ENCODE results near the gene ABHD2.
"Not testable (repeated sequence)": the region's sequence is repeated elsewhere in the genome, so short reads cannot be mapped to it uniquely, and the experiment has no call there.

Gene ABHD2

GRCh38 chr15:89230277-89230676 is 142.0 kb downstream of the ABHD2 start:
- no peak overlapping the region for H3K27ac Mint-ChIP-seq
- H3K4me1 Mint-ChIP-seq (ENCODE audit: low read depth): no peaks in the 10 kb centered on the region
- H3K4me3 Mint-ChIP-seq: no peak overlapping the region
- H3K27me3 Mint-ChIP-seq: peaks cover 3% of the 10 kb centered on the region
- H3K9me3 Mint-ChIP-seq (ENCODE audit: low read depth): no peaks in the 10 kb centered on the region
- no peaks in the 10 kb centered on the region for H3K36me3 Mint-ChIP-seq

DNA sequence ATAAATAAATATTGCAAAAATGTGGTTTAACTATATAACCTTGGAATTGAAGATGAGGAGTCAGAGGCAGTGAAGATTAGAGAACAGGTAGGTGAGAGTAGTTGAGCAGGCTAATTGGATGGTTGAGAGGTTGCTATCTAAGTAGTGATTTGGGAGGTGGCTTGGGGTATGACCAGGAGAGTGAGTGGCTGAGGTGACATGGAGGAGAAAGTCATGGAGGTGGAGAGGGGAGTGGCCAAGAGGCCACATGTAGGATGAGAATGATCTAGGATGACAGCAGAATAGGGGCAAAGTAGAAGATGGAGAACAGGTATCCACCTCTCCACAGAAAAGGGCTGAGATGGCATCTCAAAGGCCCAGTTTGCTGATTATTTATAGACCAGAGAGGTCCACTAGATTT is 143.6 kb downstream of the ABHD2 start:
- no peak overlapping the region for H3K27ac Mint-ChIP-seq
- peaks cover 2% of the 10 kb centered on the region for H3K27me3 Mint-ChIP-seq

GRCh38 chr15:89239883-89240810 is 151.9 kb downstream of the ABHD2 start:
- H3K27me3 Mint-ChIP-seq; H3K27ac Mint-ChIP-seq; H3K9me3 Mint-ChIP-seq (ENCODE audit: low read depth); H3K36me3 Mint-ChIP-seq; H3K4me3 Mint-ChIP-seq: not testable (repeated sequence)
- H3K4me1 Mint-ChIP-seq (ENCODE audit: low read depth): peaks cover 17% of the 10 kb centered on the region

More for the DNA sequence above, 143.6 kb downstream of the ABHD2 start:
- no peaks in the 10 kb centered on the region for H3K36me3 Mint-ChIP-seq
- no peak overlapping the region for H3K4me3 Mint-ChIP-seq
- no peaks in the 10 kb centered on the region for H3K4me1 Mint-ChIP-seq (ENCODE audit: low read depth)
- no peaks in the 10 kb centered on the region for H3K9me3 Mint-ChIP-seq (ENCODE audit: low read depth)

DNA sequence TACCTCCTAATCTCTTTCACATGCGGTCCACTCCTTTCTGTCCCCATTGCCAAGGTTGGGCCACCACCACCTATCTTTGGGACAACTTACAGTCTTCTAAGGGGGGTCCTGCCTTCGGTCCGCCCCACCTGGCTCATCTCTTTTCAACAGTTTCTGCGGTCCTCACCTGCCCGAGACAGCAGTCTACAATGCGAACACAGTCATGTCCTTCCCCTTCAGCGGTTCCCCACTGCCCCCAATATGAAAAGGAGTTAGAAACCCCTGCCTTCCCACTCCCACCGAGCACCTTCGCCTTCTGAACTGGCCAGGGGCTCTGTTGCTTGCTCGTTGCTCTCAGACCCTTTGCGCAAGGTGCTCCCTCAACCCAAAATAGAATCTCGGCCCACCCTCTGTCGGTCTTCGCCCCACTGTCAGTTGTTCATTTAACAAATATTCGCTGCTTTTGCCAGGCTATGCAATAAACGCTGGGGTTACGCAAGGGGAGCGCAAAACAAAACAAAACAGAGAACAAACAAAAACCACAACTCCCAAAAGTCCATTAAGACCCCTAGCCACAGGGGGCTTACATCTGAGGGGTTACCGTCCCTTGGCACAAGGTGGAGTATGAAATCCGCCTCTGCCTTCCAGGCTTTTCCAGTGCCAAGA is 154.9 kb downstream of the ABHD2 start:
- H3K27me3 Mint-ChIP-seq: no peaks in the 10 kb centered on the region
- H3K27ac Mint-ChIP-seq: peak overlapping the region; percentile 87
- H3K4me3 Mint-ChIP-seq: peak overlapping the region; percentile 96
- H3K4me1 Mint-ChIP-seq (ENCODE audit: low read depth): peaks cover 23% of the 10 kb centered on the region
- peaks cover 1% of the 10 kb centered on the region for H3K36me3 Mint-ChIP-seq
- no peaks in the 10 kb centered on the region for H3K9me3 Mint-ChIP-seq (ENCODE audit: low read depth)

- H3K27ac Mint-ChIP-seq: peak within 1 kb of the TSS; percentile 87
- H3K27me3 Mint-ChIP-seq: no peaks in the 10 kb centered on the region
- peaks cover 7% of the 10 kb centered on the region for H3K36me3 Mint-ChIP-seq
- no peaks in the 10 kb centered on the region for H3K9me3 Mint-ChIP-seq (ENCODE audit: low read depth)
- H3K4me1 Mint-ChIP-seq (ENCODE audit: low read depth): peaks cover 23% of the 10 kb centered on the region
- peak within 1 kb of the TSS; percentile 96 for H3K4me3 Mint-ChIP-seq
These were observed 155.7 kb downstream of the ABHD2 start, which contains the start of gene FANCI for GRCh38 chr15:89243691-89244573. Gene FANCI (plus strand): TSS chr15:89243979. CDS start chr15:89247648, 3,669 bp downstream.

- Mint-ChIP-seq H3K4me3 (peak overlapping the region; percentile 96), H3K27ac (peak overlapping the region; percentile 87), H3K9me3 (ENCODE audit: low read depth) (no peaks in the 10 kb centered on the region), H3K27me3 (no peaks in the 10 kb centered on the region), H3K4me1 (ENCODE audit: low read depth) (peaks cover 23% of the 10 kb centered on the region), H3K36me3 (peaks cover 10% of the 10 kb centered on the region)
These were observed 156.3 kb downstream of the ABHD2 start for GRCh38 chr15:89244574-89244903.

DNA sequence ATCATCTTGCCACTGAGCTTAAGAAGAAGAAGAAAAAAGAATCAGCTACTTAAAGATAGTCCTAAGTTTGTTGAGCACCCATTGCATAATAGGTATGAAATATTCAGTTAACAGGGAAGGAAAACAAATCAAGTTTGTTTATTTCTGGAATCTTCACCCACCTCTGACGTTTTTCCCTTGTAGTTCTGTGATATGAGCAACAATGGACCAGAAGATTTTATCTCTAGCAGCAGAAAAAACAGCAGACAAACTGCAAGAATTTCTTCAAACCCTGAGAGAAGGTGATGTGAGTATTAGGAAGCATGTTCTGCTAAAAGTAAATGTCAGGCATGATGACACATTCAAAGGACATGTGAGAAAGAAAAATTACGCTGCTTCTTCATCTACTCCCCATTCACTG is 159.2 kb downstream of the ABHD2 start:
- Mint-ChIP-seq H3K36me3 (peaks cover 17% of the 10 kb centered on the region), H3K9me3 (ENCODE audit: low read depth) (no peaks in the 10 kb centered on the region), H3K4me3 (no peak overlapping the region), H3K27ac (no peak overlapping the region), H3K4me1 (ENCODE audit: low read depth) (peaks cover 23% of the 10 kb centered on the region), H3K27me3 (no peaks in the 10 kb centered on the region)

DNA sequence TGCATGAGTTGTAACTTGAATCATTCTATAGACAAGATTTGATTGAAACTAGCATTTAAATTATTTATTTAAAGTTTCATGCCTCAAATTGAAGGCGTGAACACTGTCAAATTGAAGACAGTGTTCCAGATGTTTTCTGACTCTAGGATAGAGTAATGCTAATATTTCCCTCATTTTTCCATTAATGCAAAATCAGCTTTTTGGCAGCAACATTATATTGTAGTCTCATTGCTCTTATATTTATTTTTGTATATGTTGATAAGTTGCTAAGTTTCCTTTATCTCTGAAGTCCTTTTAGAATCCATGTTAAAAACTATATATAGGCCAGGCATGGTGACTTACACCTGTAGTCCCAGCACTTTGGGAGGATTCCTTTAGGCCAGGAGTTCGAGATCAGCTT is 160.3 kb downstream of the ABHD2 start:
- no peaks in the 10 kb centered on the region for H3K27me3 Mint-ChIP-seq
- peaks cover 18% of the 10 kb centered on the region for H3K4me1 Mint-ChIP-seq (ENCODE audit: low read depth)

DNA sequence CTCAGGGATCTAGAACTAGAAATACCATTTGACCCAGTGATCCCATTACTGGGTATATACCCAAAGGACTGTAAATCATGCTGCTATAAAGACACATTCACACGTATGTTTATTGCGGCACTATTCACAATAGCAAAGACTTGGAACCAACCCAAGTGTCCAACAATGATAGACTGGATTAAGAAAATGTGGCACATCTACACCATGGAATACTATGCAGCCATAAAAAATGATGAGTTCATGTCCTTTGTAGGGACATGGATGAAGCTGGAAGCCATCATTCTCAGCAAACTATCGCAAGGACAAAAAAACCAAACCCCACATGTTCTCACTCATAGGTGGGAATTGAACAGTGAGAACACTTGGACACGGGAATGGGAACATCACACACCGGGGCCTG is 161.9 kb downstream of the ABHD2 start:
- not testable (repeated sequence) for H3K4me1 Mint-ChIP-seq (ENCODE audit: low read depth); H3K27ac Mint-ChIP-seq; H3K4me3 Mint-ChIP-seq; H3K27me3 Mint-ChIP-seq; H3K9me3 Mint-ChIP-seq (ENCODE audit: low read depth)
- H3K36me3 Mint-ChIP-seq: peaks cover 21% of the 10 kb centered on the region

More for the DNA sequence above, 160.3 kb downstream of the ABHD2 start:
- Mint-ChIP-seq H3K36me3 (peaks cover 19% of the 10 kb centered on the region), H3K4me3 (no peak overlapping the region), H3K27ac (no peak overlapping the region), H3K9me3 (ENCODE audit: low read depth) (no peaks in the 10 kb centered on the region)
